RWPE2 (cell line): ENCODE data around the gene CTXN3.
A peak's percentile ranks its signal among the peaks of the same experiment; 100 is the strongest.
"Not testable (repeated sequence)": the region's sequence is repeated elsewhere in the genome, so short reads cannot be mapped to it uniquely, and the experiment has no call there.

ENCODE experiments used
- ATAC-seq: fragments of 200-7000 bp; cut with Tn5 transposase; 3 replicates; pipeline ENCODE4 v1.9.1; 2021; ENCODE audit warnings: low read depth
- DNase-seq: peaks from one replicate; pipeline ENCODE4 v3.0.0-alpha.2; 2020; ENCODE audit warnings: low spot score
- H3K27ac ChIP-seq: fragments of 450-650 bp; 2 replicates; pipeline ENCODE4 v1.5.1; 2017; ENCODE audit warnings: mild to moderate bottlenecking; ENCODE audit not compliant: poor library complexity, severe bottlenecking
- H3K27me3 ChIP-seq: fragments of 250-450 bp; sonication (Bioruptor Pico); 2 replicates; pipeline ENCODE4 v1.5.1; 2021; ENCODE audit warnings: mild to moderate bottlenecking, moderate library complexity; ENCODE audit not compliant: insufficient read depth, poor library complexity, severe bottlenecking
- H3K36me3 ChIP-seq: fragments of 250-450 bp; sonication (Bioruptor Pico); 2 replicates; pipeline ENCODE4 v1.5.1; 2020; ENCODE audit warnings: low read depth, mild to moderate bottlenecking, moderate library complexity
- H3K4me1 ChIP-seq: fragments of 250-450 bp; sonication (Bioruptor Pico); 2 replicates; pipeline ENCODE4 v1.5.1; 2021; ENCODE audit warnings: mild to moderate bottlenecking, moderate library complexity; ENCODE audit not compliant: insufficient read depth, poor library complexity, severe bottlenecking
- H3K4me3 ChIP-seq: fragments of 250-450 bp; sonication (Bioruptor Pico); 2 replicates; pipeline ENCODE4 v1.5.1; 2021; ENCODE audit warnings: mild to moderate bottlenecking, moderate library complexity; ENCODE audit not compliant: severe bottlenecking
- H3K9me3 ChIP-seq: fragments of 250-450 bp; sonication (Bioruptor Pico); 2 replicates; pipeline ENCODE4 v1.5.1; 2021; ENCODE audit warnings: mild to moderate bottlenecking, moderate library complexity; ENCODE audit not compliant: severe bottlenecking
- TF ChIP-seq, protein P1 (sequence below): fragments of 450-650 bp; IDR thresholded peaks from one replicate; pipeline ENCODE4 v1.5.1; 2017; ENCODE audit warnings: mild to moderate bottlenecking, moderate library complexity; ENCODE audit not compliant: poor library complexity, severe bottlenecking

Gene CTXN3

GRCh38 chr5:127671218-127671617, 22.3 kb downstream of the CTXN3 start:
- Histone ChIP-seq H3K9me3 (no peaks in the 10 kb centered on the region), H3K36me3 (no peaks in the 10 kb centered on the region), H3K4me3 (no peak overlapping the region), H3K4me1 (no peaks in the 10 kb centered on the region), H3K27ac (no peak overlapping the region), H3K27me3 (no peaks in the 10 kb centered on the region)
- DNase-seq (no peak), ATAC-seq (no peak)
- TF ChIP-seq, protein P1, sequence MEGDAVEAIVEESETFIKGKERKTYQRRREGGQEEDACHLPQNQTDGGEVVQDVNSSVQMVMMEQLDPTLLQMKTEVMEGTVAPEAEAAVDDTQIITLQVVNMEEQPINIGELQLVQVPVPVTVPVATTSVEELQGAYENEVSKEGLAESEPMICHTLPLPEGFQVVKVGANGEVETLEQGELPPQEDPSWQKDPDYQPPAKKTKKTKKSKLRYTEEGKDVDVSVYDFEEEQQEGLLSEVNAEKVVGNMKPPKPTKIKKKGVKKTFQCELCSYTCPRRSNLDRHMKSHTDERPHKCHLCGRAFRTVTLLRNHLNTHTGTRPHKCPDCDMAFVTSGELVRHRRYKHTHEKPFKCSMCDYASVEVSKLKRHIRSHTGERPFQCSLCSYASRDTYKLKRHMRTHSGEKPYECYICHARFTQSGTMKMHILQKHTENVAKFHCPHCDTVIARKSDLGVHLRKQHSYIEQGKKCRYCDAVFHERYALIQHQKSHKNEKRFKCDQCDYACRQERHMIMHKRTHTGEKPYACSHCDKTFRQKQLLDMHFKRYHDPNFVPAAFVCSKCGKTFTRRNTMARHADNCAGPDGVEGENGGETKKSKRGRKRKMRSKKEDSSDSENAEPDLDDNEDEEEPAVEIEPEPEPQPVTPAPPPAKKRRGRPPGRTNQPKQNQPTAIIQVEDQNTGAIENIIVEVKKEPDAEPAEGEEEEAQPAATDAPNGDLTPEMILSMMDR, result no peak

DNA sequence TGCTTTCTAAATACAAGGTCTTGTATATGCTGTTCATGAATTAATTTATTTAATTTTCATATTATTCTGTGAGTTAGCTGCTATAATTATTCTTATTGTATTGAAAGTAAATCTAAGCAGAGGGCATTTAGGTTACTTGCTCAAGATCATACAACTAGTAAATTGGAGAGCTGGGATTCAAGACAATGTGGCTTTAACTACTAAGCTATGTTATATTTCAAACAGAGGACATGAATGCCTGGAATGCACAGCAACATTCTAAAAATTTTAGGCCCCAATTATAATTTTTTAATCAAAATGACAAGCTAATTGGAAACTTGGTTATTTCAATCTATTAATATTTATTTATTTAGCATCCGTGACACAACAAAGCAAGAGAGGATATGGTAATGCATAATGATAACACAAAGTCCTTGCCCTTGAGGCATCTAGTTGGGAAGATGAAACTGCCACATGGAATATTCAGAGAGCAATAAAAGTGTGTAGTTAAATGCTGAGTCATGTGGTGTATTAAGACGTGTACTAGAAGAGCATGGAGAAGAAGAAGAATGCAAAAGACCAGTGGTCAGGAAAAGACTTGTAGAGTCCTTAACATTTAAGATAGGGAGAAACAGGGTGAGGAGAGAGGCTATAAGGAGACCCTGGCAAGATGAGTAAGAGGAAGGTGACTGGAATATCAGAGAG, 24.4 kb downstream of the CTXN3 start:
- no peaks in the 10 kb centered on the region for H3K9me3 ChIP-seq
- no peaks in the 10 kb centered on the region for H3K36me3 ChIP-seq
- no peak overlapping the region for H3K4me3 ChIP-seq
- H3K27ac ChIP-seq, result no peak overlapping the region
- DNase-seq (no peak), ATAC-seq (0 out of 3 replicates have a peak, but pooled peaks have one; percentile 21)
- TF ChIP-seq, protein P1, result no peak
- no peaks in the 10 kb centered on the region for H3K27me3 ChIP-seq
- H3K4me1 ChIP-seq, result no peaks in the 10 kb centered on the region

GRCh38 chr5:127676951-127677350, 28.1 kb downstream of the CTXN3 start:
- not testable (repeated sequence) for H3K9me3 ChIP-seq, H3K4me1 ChIP-seq, H3K36me3 ChIP-seq, H3K27ac ChIP-seq, DNase-seq, H3K4me3 ChIP-seq, ATAC-seq, H3K27me3 ChIP-seq

DNA sequence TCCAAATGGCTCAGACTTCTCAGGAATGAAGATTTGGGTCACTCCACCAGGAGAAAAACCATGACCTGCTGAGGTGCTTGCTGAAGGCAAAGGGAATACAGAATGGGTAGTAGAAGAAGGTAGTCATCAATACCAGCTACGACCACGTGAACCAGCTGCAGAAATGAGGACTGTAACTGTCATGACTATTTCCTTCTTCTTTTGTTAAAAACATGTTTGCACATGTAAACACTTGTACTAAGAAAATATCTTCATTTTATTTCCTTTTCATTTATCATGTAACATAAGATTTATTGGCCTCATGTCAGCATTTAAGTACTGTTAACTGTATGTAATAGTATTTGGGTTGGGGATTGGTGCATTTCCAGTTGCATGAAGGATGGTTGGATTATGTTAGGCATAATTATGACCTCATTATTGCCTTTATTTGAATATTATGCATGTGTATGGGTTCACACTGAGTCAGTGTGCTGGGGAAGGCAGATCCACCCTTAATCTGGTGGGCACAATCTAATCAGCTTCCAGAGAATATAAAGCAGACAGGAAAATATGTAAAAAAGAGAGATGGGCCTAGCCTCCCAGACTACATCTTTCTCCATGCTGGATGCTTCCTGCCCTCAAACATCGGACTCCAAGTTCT, 30.9 kb downstream of the CTXN3 start:
- not testable (repeated sequence) for ATAC-seq, H3K27ac ChIP-seq, H3K4me3 ChIP-seq, H3K4me1 ChIP-seq, H3K36me3 ChIP-seq, H3K9me3 ChIP-seq, DNase-seq, H3K27me3 ChIP-seq

- TF ChIP-seq, protein P1, result no peak
- Histone ChIP-seq H3K36me3 (no peaks in the 10 kb centered on the region), H3K4me1 (peaks cover 4% of the 10 kb centered on the region), H3K27ac (no peak overlapping the region), H3K27me3 (no peaks in the 10 kb centered on the region), H3K4me3 (no peak overlapping the region), H3K9me3 (no peaks in the 10 kb centered on the region)
- DNase-seq (no peak), ATAC-seq (no peak)
These were observed 31.7 kb downstream of the CTXN3 start for GRCh38 chr5:127680595-127680994.

DNA sequence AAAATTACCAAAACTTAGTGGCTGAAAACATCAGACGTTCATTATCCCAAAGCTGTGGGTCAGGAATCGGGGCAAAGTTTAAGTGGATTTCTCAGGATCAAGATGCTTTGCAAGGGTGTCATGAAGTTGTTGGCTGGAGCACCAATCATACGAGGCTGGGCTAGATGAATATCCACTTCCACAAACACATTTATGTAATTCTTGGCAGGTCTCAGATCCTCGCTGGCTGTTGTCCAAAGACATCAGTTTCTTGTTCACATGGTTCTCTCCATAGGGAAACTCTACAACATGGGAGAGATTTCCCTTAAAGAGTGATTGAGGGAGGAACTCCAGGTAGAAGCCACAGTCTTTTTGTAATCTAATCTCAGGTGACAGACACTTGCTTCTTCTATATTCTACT, 34.1 kb downstream of the CTXN3 start:
- TF ChIP-seq, protein P1, result no peak
- no peak overlapping the region for H3K27ac ChIP-seq
- no peaks in the 10 kb centered on the region for H3K9me3 ChIP-seq
- H3K27me3 ChIP-seq, result no peaks in the 10 kb centered on the region
- H3K36me3 ChIP-seq, result no peaks in the 10 kb centered on the region
- no peak for DNase-seq
- no peak overlapping the region for H3K4me3 ChIP-seq
- peaks cover 9% of the 10 kb centered on the region for H3K4me1 ChIP-seq
- no peak for ATAC-seq
